HG03175 (cell line): ENCODE results near the gene AOPEP.

ENCODE experiments used
- ATAC-seq: cut with Tn5 transposase; IDR thresholded peaks from one replicate; pipeline ENCODE4 v1.9.1; 2021; ENCODE audit warnings: mild to moderate bottlenecking, moderate library complexity; ENCODE audit not compliant: unreplicated experiment

The AOPEP gene

GRCh38 chr9:95053611-95054570 is 327.4 kb downstream of the AOPEP start:
- no peak for ATAC-seq

- ATAC-seq: no peak
Measured at GRCh38 chr9:95055334-95055850, 328.9 kb downstream of the AOPEP start.

GRCh38 chr9:95055851-95056551 is 329.5 kb downstream of the AOPEP start:
- no peak for ATAC-seq

- no peak for ATAC-seq
Measured at GRCh38 chr9:95057101-95057500, 330.6 kb downstream of the AOPEP start.

- no peak for ATAC-seq
Measured at GRCh38 chr9:95058121-95058785, 331.8 kb downstream of the AOPEP start.

- no peak for ATAC-seq
Measured at GRCh38 chr9:95058795-95059386, 332.4 kb downstream of the AOPEP start.

- ATAC-seq: no peak
Measured at GRCh38 chr9:95060234-95060633, 333.7 kb downstream of the AOPEP start.

- no peak for ATAC-seq
Measured at GRCh38 chr9:95060916-95061315, 334.4 kb downstream of the AOPEP start.

GRCh38 chr9:95061916-95062595 is 335.6 kb downstream of the AOPEP start:
- no peak for ATAC-seq

GRCh38 chr9:95062596-95063065 is 336.1 kb downstream of the AOPEP start:
- no peak for ATAC-seq

- no peak for ATAC-seq
Measured at GRCh38 chr9:95063300-95063699, 336.8 kb downstream of the AOPEP start.

- ATAC-seq: no peak
Measured at GRCh38 chr9:95065224-95065623, 338.7 kb downstream of the AOPEP start.

- ATAC-seq: no peak
Measured at GRCh38 chr9:95067057-95067456, 340.6 kb downstream of the AOPEP start.

GRCh38 chr9:95067897-95068296 is 341.4 kb downstream of the AOPEP start:
- no peak for ATAC-seq

GRCh38 chr9:95070549-95071021 is 344.1 kb downstream of the AOPEP start:
- no peak for ATAC-seq

- ATAC-seq: no peak
Measured at GRCh38 chr9:95071450-95071849, 345.0 kb downstream of the AOPEP start.

- no peak for ATAC-seq
Measured at GRCh38 chr9:95071925-95072324, 345.4 kb downstream of the AOPEP start.

- ATAC-seq: no peak
Measured at GRCh38 chr9:95073042-95073607, 346.6 kb downstream of the AOPEP start.

GRCh38 chr9:95073918-95074317 is 347.4 kb downstream of the AOPEP start:
- no peak for ATAC-seq

GRCh38 chr9:95074632-95075031 is 348.1 kb downstream of the AOPEP start:
- no peak for ATAC-seq
